GM18526 (cell line): ENCODE data around the gene AP1B1.

Source experiments
- POLR2A ChIP-seq: IDR thresholded peaks from 3 replicates; pipeline ENCODE4 v1.6.1; 2011; ENCODE audit not compliant: insufficient read length; ENCODE audit errors: extremely low read depth

Gene AP1B1

GRCh38 chr22:29337631-29338284, 50.6 kb downstream of the AP1B1 start:
- no peak for TF ChIP-seq POLR2A

GRCh38 chr22:29336751-29337490, 51.4 kb downstream of the AP1B1 start:
- no peak for TF ChIP-seq POLR2A

GRCh38 chr22:29335656-29336055, 52.7 kb downstream of the AP1B1 start:
- no peak for TF ChIP-seq POLR2A

- TF ChIP-seq POLR2A: no peak
Observed at GRCh38 chr22:29334696-29335344, 53.5 kb downstream of the AP1B1 start.

GRCh38 chr22:29334148-29334547, 54.2 kb downstream of the AP1B1 start:
- TF ChIP-seq POLR2A: no peak

GRCh38 chr22:29332886-29333496, 55.4 kb downstream of the AP1B1 start:
- no peak for TF ChIP-seq POLR2A

GRCh38 chr22:29331658-29332300, 56.6 kb downstream of the AP1B1 start:
- TF ChIP-seq POLR2A: no peak

- no peak for TF ChIP-seq POLR2A
Observed at GRCh38 chr22:29331213-29331612, 57.2 kb downstream of the AP1B1 start.

GRCh38 chr22:29330753-29331152, 57.6 kb downstream of the AP1B1 start:
- TF ChIP-seq POLR2A: no peak

GRCh38 chr22:29330291-29330690, 58.1 kb downstream of the AP1B1 start:
- TF ChIP-seq POLR2A: no peak

GRCh38 chr22:29329581-29329980, 58.8 kb downstream of the AP1B1 start:
- no peak for TF ChIP-seq POLR2A

- TF ChIP-seq POLR2A: no peak
Observed at GRCh38 chr22:29328566-29329500, 59.5 kb downstream of the AP1B1 start.

- TF ChIP-seq POLR2A: no peak
Observed at GRCh38 chr22:29328055-29328454, 60.3 kb downstream of the AP1B1 start.

- no peak for TF ChIP-seq POLR2A
Observed at GRCh38 chr22:29327089-29327764, 61.1 kb downstream of the AP1B1 start.

- TF ChIP-seq POLR2A: peak; percentile 17
Observed at GRCh38 chr22:29326481-29326880, 61.9 kb downstream of the AP1B1 start.
